HL-60 (cell line): ENCODE data around the gene ZBTB8A.

Experiments used
- DNase-seq, 2 experiments: peaks; one replicate each; pipeline ENCODE4 v3.0.0-alpha.2; 2010 to 2020; ENCODE audit warnings: low read depth in 1 of 2, low spot score in 1 of 2
- H3K27ac ChIP-seq: fragments of 250-450 bp; sonication (Bioruptor Pico); replicated peaks from 2 replicates; pipeline ENCODE4 v1.5.1; 2020; ENCODE audit warnings: mild to moderate bottlenecking, moderate library complexity
- H3K27me3 ChIP-seq: fragments of 250-450 bp; sonication (Bioruptor Pico); 2 replicates; pipeline ENCODE4 v1.5.1; 2021; ENCODE audit warnings: mild to moderate bottlenecking, moderate library complexity; ENCODE audit not compliant: insufficient read depth, poor library complexity, severe bottlenecking
- H3K4me3 ChIP-seq: replicated peaks from 2 replicates; pipeline ENCODE4 v1.5.1; 2011; ENCODE audit warnings: mild to moderate bottlenecking, control low read depth, low read length; ENCODE audit not compliant: insufficient read depth
- CTCF ChIP-seq: IDR thresholded peaks from one replicate; pipeline ENCODE4 v1.5.1; 2011; ENCODE audit warnings: low read length, control low read depth, inconsistent platforms; ENCODE audit not compliant: insufficient read depth
- GABPA ChIP-seq: IDR thresholded peaks from 2 replicates; pipeline ENCODE4 v1.6.1; 2012; ENCODE audit warnings: low read depth
- POLR2AphosphoS5 ChIP-seq: IDR thresholded peaks from 2 replicates; pipeline ENCODE4 v1.6.1; 2012; ENCODE audit warnings: low read depth
- REST ChIP-seq: IDR thresholded peaks from 2 replicates; pipeline ENCODE4 v1.6.1; 2012; ENCODE audit warnings: low read depth; ENCODE audit not compliant: insufficient replicate concordance
- SPI1 ChIP-seq: IDR thresholded peaks from 2 replicates; pipeline ENCODE4 v1.6.1; 2012; ENCODE audit warnings: low read depth, mild to moderate bottlenecking, borderline replicate concordance

The ZBTB8A gene

GRCh38 chr1:32557812-32558211 is 18.6 kb downstream of the ZBTB8A start:
- DNase-seq = no peak
- TF ChIP-seq CTCF = no peak
- no peak for TF ChIP-seq GABPA
- TF ChIP-seq POLR2AphosphoS5 = no peak
- no peak for TF ChIP-seq REST
- peak; percentile 17; the same call in 1 of the 2 replicates for TF ChIP-seq SPI1
- H3K27me3 ChIP-seq = no peaks in the 10 kb centered on the region
- no peak overlapping the region for H3K27ac ChIP-seq
- H3K4me3 ChIP-seq = no peak overlapping the region

GRCh38 chr1:32568929-32569328 is 29.7 kb downstream of the ZBTB8A start:
- Histone ChIP-seq H3K27me3 (no peaks in the 10 kb centered on the region), H3K27ac (no peak overlapping the region), H3K4me3 (no peak overlapping the region)
- TF ChIP-seq SPI1 (no peak), POLR2AphosphoS5 (no peak), REST (no peak), CTCF (no peak), GABPA (no peak)
- DNase-seq = no peak

GRCh38 chr1:32580348-32581017 is 41.3 kb downstream of the ZBTB8A start:
- DNase-seq = no peak
- TF ChIP-seq GABPA = no peak
- TF ChIP-seq REST = no peak
- TF ChIP-seq POLR2AphosphoS5 = no peak
- no peak for TF ChIP-seq SPI1
- no peak for TF ChIP-seq CTCF

More at GRCh38 chr1:32580348-32581017, 41.3 kb downstream of the ZBTB8A start:
- H3K27ac ChIP-seq = no peak overlapping the region
- no peak overlapping the region for H3K4me3 ChIP-seq
- H3K27me3 ChIP-seq = no peaks in the 10 kb centered on the region
